ENCODE data around the gene TRAP1.

- TF ChIP-seq POLR2AphosphoS5 (IDR thresholded peaks at IDR 0.05; ENCODE audit: low read depth, low read length) (no peak), REST (IDR thresholded peaks at IDR 0.05; ENCODE audit: low read depth, low read length) (no peak), MXI1 (IDR thresholded peaks at IDR 0.05; ENCODE audit: low read depth, low read length) (no peak), RAD21 (IDR thresholded peaks at IDR 0.05; ENCODE audit: low read length) (no peak)
- TF ChIP-seq, protein P1, sequence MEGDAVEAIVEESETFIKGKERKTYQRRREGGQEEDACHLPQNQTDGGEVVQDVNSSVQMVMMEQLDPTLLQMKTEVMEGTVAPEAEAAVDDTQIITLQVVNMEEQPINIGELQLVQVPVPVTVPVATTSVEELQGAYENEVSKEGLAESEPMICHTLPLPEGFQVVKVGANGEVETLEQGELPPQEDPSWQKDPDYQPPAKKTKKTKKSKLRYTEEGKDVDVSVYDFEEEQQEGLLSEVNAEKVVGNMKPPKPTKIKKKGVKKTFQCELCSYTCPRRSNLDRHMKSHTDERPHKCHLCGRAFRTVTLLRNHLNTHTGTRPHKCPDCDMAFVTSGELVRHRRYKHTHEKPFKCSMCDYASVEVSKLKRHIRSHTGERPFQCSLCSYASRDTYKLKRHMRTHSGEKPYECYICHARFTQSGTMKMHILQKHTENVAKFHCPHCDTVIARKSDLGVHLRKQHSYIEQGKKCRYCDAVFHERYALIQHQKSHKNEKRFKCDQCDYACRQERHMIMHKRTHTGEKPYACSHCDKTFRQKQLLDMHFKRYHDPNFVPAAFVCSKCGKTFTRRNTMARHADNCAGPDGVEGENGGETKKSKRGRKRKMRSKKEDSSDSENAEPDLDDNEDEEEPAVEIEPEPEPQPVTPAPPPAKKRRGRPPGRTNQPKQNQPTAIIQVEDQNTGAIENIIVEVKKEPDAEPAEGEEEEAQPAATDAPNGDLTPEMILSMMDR (IDR thresholded peaks at IDR 0.05) = no peak
Measured at GRCh38 chr16:3641801-3642396, 75.4 kb downstream of the TRAP1 start.
